AG04450 (cell line): ENCODE data around the gene FGF7. TPM values are rescaled to one million over a fixed set of nuclear protein-coding genes. Genes with fewer than 3 reads are reported as not detected.
"Not testable (repeated sequence)": the region's sequence is repeated elsewhere in the genome, so short reads cannot be mapped to it uniquely, and the experiment has no call there.

ENCODE experiments used
- CTCF ChIA-PET: fragments of 300-600, 350-600 bp; formaldehyde crosslinking; extraction: SDS; loops from one replicate; lab custom pipeline; 2022; ENCODE audit warnings: antibody characterized with exemption, inconsistent platforms; lab: Charles Lee
- POLR2A ChIA-PET: fragments of 350-600 bp; formaldehyde crosslinking; extraction: SDS; loops from one replicate; lab custom pipeline; 2021; ENCODE audit warnings: antibody characterized with exemption, inconsistent platforms; lab: Yijun Ruan, JAX
- DNase-seq: peaks from one replicate; pipeline ENCODE4 v3.0.0-alpha.2; 2011; ENCODE audit warnings: low read depth, low spot score
- H3K27ac ChIP-seq: one replicate; pipeline ENCODE4 v1.5.1; 2012; ENCODE audit warnings: low read depth, low read length, control low read depth
- H3K27me3 ChIP-seq: one replicate; pipeline ENCODE4 v1.6.0; 2012; ENCODE audit warnings: low read length; ENCODE audit not compliant: control insufficient read depth, insufficient read depth
- H3K4me3 ChIP-seq: 2 replicates; pipeline ENCODE4 v1.5.1; 2011; ENCODE audit warnings: mild to moderate bottlenecking, low read depth, low read length, control low read depth
- H3K9me3 ChIP-seq: 2 replicates; pipeline ENCODE4 v1.5.1; 2012; ENCODE audit warnings: low read length; ENCODE audit not compliant: control insufficient read depth, insufficient read depth
- CTCF ChIP-seq: IDR thresholded peaks from 2 replicates; pipeline ENCODE4 v1.5.1; 2011; ENCODE audit warnings: low read depth, low read length, control low read depth, inconsistent platforms
- polyA plus RNA-seq: library from polyadenylated mRNA; depleted of rRNA; stranded (reverse); fragments of >200 nt; gene quantifications from 2 replicates; pipeline ENCODE4 v1.2.3, GENCODE V29; 2011

The FGF7 gene
- polyA plus RNA-seq, 1 experiment = 175 TPM

GRCh38 chr15:49501586-49501985 lies 78.5 kb downstream of the FGF7 start:
- no peak overlapping the region for H3K4me3 ChIP-seq
- peaks cover 8% of the 10 kb centered on the region for H3K9me3 ChIP-seq
- no peak overlapping the region for H3K27ac ChIP-seq
- TF ChIP-seq CTCF = no peak
- ChIA-PET CTCF (no interaction called here), POLR2A (no interaction called here)
- no peak for DNase-seq
- no peaks in the 10 kb centered on the region for H3K27me3 ChIP-seq

GRCh38 chr15:49506341-49506740 lies 83.3 kb downstream of the FGF7 start:
- peaks cover 8% of the 10 kb centered on the region for H3K9me3 ChIP-seq
- no peak for TF ChIP-seq CTCF
- ChIA-PET POLR2A (no interaction called here), CTCF (no interaction called here)
- H3K27me3 ChIP-seq = no peaks in the 10 kb centered on the region
- DNase-seq = no peak
- H3K4me3 ChIP-seq = no peak overlapping the region
- H3K27ac ChIP-seq = no peak overlapping the region

GRCh38 chr15:49507261-49507660 lies 84.2 kb downstream of the FGF7 start:
- no peak for DNase-seq
- Histone ChIP-seq H3K4me3 (no peak overlapping the region), H3K27ac (no peak overlapping the region), H3K27me3 (no peaks in the 10 kb centered on the region), H3K9me3 (peaks cover 1% of the 10 kb centered on the region; the same call in 1 of the 2 replicates)
- TF ChIP-seq CTCF = no peak
- ChIA-PET CTCF (no interaction called here), POLR2A (no interaction called here)

- CTCF ChIA-PET, H3K27me3 ChIP-seq, DNase-seq, POLR2A ChIA-PET, H3K9me3 ChIP-seq, H3K27ac ChIP-seq, H3K4me3 ChIP-seq: not testable (repeated sequence)
Observed at GRCh38 chr15:49512739-49513138, 89.7 kb downstream of the FGF7 start.

DNA sequence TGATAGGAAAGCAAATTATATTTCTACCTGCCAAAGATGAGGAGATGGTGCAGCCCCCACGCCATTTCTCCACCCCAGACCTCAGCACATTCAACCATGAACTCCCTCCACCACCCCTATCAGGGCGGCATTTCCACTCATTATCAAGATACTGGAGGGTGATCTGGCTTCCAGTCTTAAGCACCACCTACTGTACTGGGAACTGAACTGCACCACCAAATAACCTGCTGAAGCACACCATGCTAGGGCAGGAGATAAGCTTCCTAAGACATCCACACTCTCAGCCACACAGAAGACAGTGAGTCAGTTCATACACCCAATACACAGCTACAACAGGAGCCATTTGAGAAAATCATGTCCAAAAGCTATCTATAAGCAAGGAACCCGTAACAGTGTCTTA lies 98.8 kb downstream of the FGF7 start:
- DNase-seq = no peak
- no peak overlapping the region for H3K4me3 ChIP-seq
- peak; percentile 23; the same call in 1 of the 2 replicates for TF ChIP-seq CTCF
- CTCF ChIA-PET = interaction anchor here (1.5 kb wide), 1 partner anchor 481 kb away, joined by 3 read pairs; no protein-coding TSS in a partner anchor
- H3K27ac ChIP-seq = no peak overlapping the region
- POLR2A ChIA-PET = no interaction called here
- peaks cover 15% of the 10 kb centered on the region; the same call in 1 of the 2 replicates for H3K9me3 ChIP-seq
- no peaks in the 10 kb centered on the region for H3K27me3 ChIP-seq

DNA sequence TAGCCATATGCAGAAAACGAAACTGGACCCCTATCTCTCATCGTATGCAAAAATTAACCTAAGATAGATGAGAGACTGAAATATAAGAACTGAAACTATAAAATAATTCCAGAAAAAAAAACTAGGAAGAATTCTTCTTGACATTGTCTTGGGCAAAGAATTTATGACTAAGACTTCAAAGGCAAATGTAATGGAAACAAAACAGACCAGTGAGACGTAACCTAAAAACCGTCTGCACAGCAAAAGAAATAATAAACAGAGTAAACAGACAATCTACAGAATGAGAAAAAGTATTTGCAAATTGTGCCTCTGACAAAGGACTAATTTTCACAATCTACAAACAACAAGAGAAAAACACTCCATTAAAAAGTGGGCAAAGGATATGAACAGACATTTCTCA lies 105.2 kb downstream of the FGF7 start:
- H3K27me3 ChIP-seq = no peaks in the 10 kb centered on the region
- CTCF ChIA-PET = no interaction called here
- peaks cover 1% of the 10 kb centered on the region; the same call in 1 of the 2 replicates for H3K9me3 ChIP-seq
- H3K27ac ChIP-seq = no peak overlapping the region
- no peak for TF ChIP-seq CTCF
- DNase-seq = no peak
- POLR2A ChIA-PET = no interaction called here
- H3K4me3 ChIP-seq = no peak overlapping the region
